ENCODE measurements around the gene IL9R.
"Not testable (repeated sequence)": the region's sequence is repeated elsewhere in the genome, so short reads cannot be mapped to it uniquely, and the experiment has no call there.

DNA sequence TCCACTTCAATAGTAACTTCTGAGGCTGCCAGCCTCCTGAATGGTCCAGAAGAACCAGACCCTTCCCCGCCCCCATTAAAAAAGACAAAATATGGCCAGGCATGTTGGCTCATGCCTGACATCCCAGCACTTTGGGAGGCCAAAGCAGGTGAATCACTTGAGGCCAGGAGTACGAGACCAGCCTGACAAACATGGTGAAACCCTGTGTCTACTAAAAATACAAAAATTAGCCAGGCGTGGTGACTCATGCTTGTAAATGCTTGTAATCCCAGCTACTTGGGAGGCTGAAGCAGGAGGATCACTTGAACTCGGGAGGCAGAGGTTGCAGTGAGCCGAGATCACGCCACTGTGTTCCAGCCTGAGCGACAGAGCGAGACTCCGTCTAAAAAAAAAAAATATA lies 2.3 kb downstream of the IL9R start:
- TF ChIP-seq, protein P1, sequence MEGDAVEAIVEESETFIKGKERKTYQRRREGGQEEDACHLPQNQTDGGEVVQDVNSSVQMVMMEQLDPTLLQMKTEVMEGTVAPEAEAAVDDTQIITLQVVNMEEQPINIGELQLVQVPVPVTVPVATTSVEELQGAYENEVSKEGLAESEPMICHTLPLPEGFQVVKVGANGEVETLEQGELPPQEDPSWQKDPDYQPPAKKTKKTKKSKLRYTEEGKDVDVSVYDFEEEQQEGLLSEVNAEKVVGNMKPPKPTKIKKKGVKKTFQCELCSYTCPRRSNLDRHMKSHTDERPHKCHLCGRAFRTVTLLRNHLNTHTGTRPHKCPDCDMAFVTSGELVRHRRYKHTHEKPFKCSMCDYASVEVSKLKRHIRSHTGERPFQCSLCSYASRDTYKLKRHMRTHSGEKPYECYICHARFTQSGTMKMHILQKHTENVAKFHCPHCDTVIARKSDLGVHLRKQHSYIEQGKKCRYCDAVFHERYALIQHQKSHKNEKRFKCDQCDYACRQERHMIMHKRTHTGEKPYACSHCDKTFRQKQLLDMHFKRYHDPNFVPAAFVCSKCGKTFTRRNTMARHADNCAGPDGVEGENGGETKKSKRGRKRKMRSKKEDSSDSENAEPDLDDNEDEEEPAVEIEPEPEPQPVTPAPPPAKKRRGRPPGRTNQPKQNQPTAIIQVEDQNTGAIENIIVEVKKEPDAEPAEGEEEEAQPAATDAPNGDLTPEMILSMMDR (IDR thresholded peaks at IDR 0.05 in 4 of 5, conservative IDR thresholded peaks at IDR 0.05 in 1 of 5): not testable (repeated sequence)
- not testable (repeated sequence) for TF ChIP-seq POLR2A (IDR thresholded peaks at IDR 0.05)

Measured in gastrocnemius medialis (tissue), 4 donors.